K562 (cell line): ENCODE data around the gene VDAC1.

ENCODE experiments used
- AFF4 ChIP-seq: sonication (generic); formaldehyde crosslinking; IDR thresholded peaks from 2 replicates; pipeline ENCODE4 v1.8.0; 2023; ENCODE audit warnings: mild to moderate bottlenecking, missing genetic modification reagents
- ARID1B ChIP-seq: fragments of 450-650 bp; IDR thresholded peaks from 2 replicates; pipeline ENCODE4 v1.6.1; 2016; ENCODE audit warnings: antibody characterized with exemption, mild to moderate bottlenecking, inconsistent platforms
- FOSL1 ChIP-seq: fragments of 200-800 bp; sonication (Bioruptor generic); conservative IDR thresholded peaks from 2 replicates; pipeline ENCODE4 v1.6.1; 2016; ENCODE audit warnings: missing genetic modification characterization, missing compliant biosample characterization
- GTF2F1 ChIP-seq: IDR thresholded peaks from 2 replicates; pipeline ENCODE4 v1.6.1; 2011; ENCODE audit warnings: low read depth, low read length, improper control_type of control experiment
- IRF9 ChIP-seq: fragments of 450-650 bp; IDR thresholded peaks from 2 replicates; pipeline ENCODE4 v1.6.1; 2016; ENCODE audit warnings: missing biosample characterization, missing genetic modification characterization
- RFX5 ChIP-seq: IDR thresholded peaks from 2 replicates; pipeline ENCODE4 v1.6.1; 2011; ENCODE audit warnings: low read depth, mild to moderate bottlenecking, improper control_type of control experiment, low read length
- SRF ChIP-seq, 2 experiments: fragments of 250-450, 450-650 bp in 1 of 2; sonication (Bioruptor Pico) in 1 of 2; sonication (generic) in 1 of 2; formaldehyde crosslinking; IDR thresholded peaks; 2 replicates each; pipeline versions ENCODE4 v1.5.0 to v1.5.1; 2020 to 2022; ENCODE audit warnings: mild to moderate bottlenecking in 1 of 2, missing genetic modification reagents in 1 of 2
- TCF7 ChIP-seq: sonication (generic); IDR thresholded peaks from 2 replicates; pipeline ENCODE4 v1.6.1; 2016; ENCODE audit warnings: antibody characterized with exemption, borderline replicate concordance
- TOE1 ChIP-seq, 2 experiments: fragments of 450-650 bp in 1 of 2; sonication (generic) in 1 of 2; formaldehyde crosslinking in 1 of 2; IDR thresholded peaks; 2 replicates each; pipeline versions ENCODE4 v1.7.1 to v1.8.0; 2016 to 2022; ENCODE audit warnings: borderline replicate concordance in 2 of 2, mild to moderate bottlenecking in 2 of 2, antibody characterized with exemption in 1 of 2, inconsistent platforms in 1 of 2, low read depth in 1 of 2, missing genetic modification reagents in 1 of 2, moderate library complexity in 1 of 2
- ZNF121 ChIP-seq: sonication (generic); formaldehyde crosslinking; conservative IDR thresholded peaks from 2 replicates; pipeline ENCODE4 v1.8.0; 2022; ENCODE audit warnings: missing genetic modification reagents

GRCh38 chr5:134018154-134018985, 13.6 kb upstream of the VDAC1 start:
- TF ChIP-seq ARID1B (peak; percentile 61), TCF7 (no peak), FOSL1 (tag) (no peak), TOE1 (IDR thresholded peaks at IDR 0.05; ENCODE audit: borderline replicate concordance) (no peak), TOE1 (CRISPR knock-in tag; IDR thresholded peaks at IDR 0.05; ENCODE audit: borderline replicate concordance, low read depth) (no peak), SRF (CRISPR knock-in tag; IDR thresholded peaks at IDR 0.05) (no peak), IRF9 (tag) (no peak), ZNF121 (no peak), RFX5 (no peak), GTF2F1 (no peak), AFF4 (CRISPR knock-in tag) (no peak)
